Measurements from ENCODE around the gene GNAT1.

The GNAT1 gene

DNA sequence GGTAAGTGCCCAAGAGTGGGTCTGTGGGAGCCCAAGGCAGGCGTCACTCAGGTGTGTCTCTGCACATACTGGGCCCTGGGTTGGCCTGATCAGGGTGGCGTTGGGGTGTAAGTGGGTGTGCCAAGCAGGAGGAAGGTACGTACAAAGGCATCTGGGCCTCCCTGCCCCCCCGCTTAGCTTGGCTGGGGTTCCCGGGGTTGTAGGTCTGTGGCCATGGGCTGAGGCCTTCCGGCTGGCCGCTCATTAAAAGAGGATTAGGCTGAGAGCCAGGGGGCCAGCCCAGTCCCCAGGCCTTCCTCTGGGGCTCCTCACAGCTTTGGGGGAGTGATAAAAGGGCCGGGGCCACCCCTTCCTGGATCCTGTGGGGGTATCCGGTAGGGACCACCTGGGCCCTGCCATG lies 23.0 kb upstream of the GNAT1 start:
- TF ChIP-seq CTCF (IDR thresholded peaks at IDR 0.05; ENCODE audit: unreplicated experiment in 3 of 3): no peak
- H3K4me1 Mint-ChIP-seq: peaks cover 46% of the 10 kb centered on the region
- no peaks in the 10 kb centered on the region for H3K9me3 Mint-ChIP-seq
- H3K36me3 Mint-ChIP-seq (ENCODE audit: low read depth): peaks cover 4% of the 10 kb centered on the region
- H3K27me3 Mint-ChIP-seq (ENCODE audit: low read depth): peaks cover 4% of the 10 kb centered on the region
- H3K4me3 Mint-ChIP-seq: no peak overlapping the region
- peak overlapping the region in 2 of 3 experiments; percentile 83 to 94 for H3K27ac Mint-ChIP-seq

DNA sequence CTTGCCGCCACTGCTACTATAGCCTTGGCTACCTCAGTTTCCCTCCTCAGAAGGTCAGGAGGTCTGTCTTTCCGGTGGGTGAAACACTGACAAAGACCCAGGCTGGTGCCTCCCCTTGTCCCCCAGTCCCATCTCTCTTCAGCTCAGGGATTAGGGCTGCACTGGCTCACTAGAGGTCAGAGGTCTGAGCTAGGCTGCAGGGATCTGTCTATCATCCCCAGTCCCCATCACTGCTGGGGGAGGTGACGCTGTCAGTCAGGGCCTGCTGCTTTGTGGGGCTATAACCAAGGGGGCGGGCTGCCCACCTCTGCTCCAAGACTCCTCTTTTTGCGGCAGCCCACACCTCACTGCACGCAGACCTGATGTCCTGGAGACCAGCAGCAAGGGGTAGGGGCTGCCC lies 22.6 kb upstream of the GNAT1 start:
- H3K4me3 Mint-ChIP-seq: no peak overlapping the region
- no peak for TF ChIP-seq CTCF (IDR thresholded peaks at IDR 0.05; ENCODE audit: unreplicated experiment in 3 of 3)
- peaks cover 6% of the 10 kb centered on the region for H3K36me3 Mint-ChIP-seq (ENCODE audit: low read depth)

GRCh38 chr3:50169232-50169832 lies 22.1 kb upstream of the GNAT1 start:
- Mint-ChIP-seq H3K4me3 (no peak overlapping the region), H3K27ac (no peak overlapping the region), H3K36me3 (ENCODE audit: low read depth) (peaks cover 7% of the 10 kb centered on the region), H3K27me3 (ENCODE audit: low read depth) (peaks cover 4% of the 10 kb centered on the region), H3K9me3 (no peaks in the 10 kb centered on the region), H3K4me1 (peaks cover 37% of the 10 kb centered on the region)
- no peak for TF ChIP-seq CTCF (IDR thresholded peaks at IDR 0.05; ENCODE audit: unreplicated experiment in 3 of 3)

More for the DNA sequence above, 22.6 kb upstream of the GNAT1 start:
- Mint-ChIP-seq H3K27me3 (ENCODE audit: low read depth) (peaks cover 4% of the 10 kb centered on the region), H3K4me1 (peaks cover 42% of the 10 kb centered on the region), H3K27ac (peak overlapping the region in 1 of 3 experiments; percentile 94), H3K9me3 (no peaks in the 10 kb centered on the region)

DNA sequence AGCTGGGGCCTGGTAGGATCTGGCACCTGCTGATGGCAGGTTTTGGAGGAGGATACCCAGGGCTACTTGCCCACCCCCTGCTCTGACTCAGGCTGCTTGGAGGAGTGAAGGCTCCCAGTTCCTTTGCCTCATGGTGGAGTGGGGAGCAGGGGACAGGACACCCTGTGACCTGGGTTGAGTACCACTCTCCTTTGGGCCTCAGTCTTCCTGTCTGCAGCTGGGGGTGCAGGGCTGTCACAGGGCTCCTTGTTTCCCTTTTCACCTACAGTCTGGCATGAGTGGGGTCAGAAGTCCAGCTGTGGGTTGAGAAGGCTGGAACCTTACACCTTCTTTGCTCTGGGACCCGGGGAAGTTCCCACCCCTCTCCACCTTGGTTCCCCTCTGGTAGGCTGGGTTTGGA lies 21.6 kb upstream of the GNAT1 start:
- peak overlapping the region; percentile 45 to 49 (median 47) for H3K27ac Mint-ChIP-seq
- H3K4me1 Mint-ChIP-seq: peaks cover 31% of the 10 kb centered on the region
- peaks cover 7% of the 10 kb centered on the region for H3K36me3 Mint-ChIP-seq (ENCODE audit: low read depth)
- no peaks in the 10 kb centered on the region for H3K9me3 Mint-ChIP-seq
- H3K4me3 Mint-ChIP-seq: no peak overlapping the region
- peaks cover 4% of the 10 kb centered on the region for H3K27me3 Mint-ChIP-seq (ENCODE audit: low read depth)
- TF ChIP-seq CTCF (IDR thresholded peaks at IDR 0.05; ENCODE audit: unreplicated experiment in 3 of 3): no peak

- TF ChIP-seq CTCF (IDR thresholded peaks at IDR 0.05; ENCODE audit: unreplicated experiment in 3 of 3): no peak
- Mint-ChIP-seq H3K27me3 (ENCODE audit: low read depth) (peaks cover 4% of the 10 kb centered on the region), H3K27ac (peak overlapping the region in 2 of 3 experiments; percentile 45 to 47), H3K4me3 (no peak overlapping the region), H3K36me3 (ENCODE audit: low read depth) (peaks cover 10% of the 10 kb centered on the region), H3K9me3 (no peaks in the 10 kb centered on the region), H3K4me1 (peaks cover 24% of the 10 kb centered on the region)
These were observed 20.7 kb upstream of the GNAT1 start for GRCh38 chr3:50170689-50171088.
